OCI-LY3 (cell line): ENCODE measurements around the gene RTL10.

Source experiments
- H2AFZ ChIP-seq: fragments of 200-600, 300-600 bp; shearing (Covaris generic); 2 replicates; pipeline ENCODE4 v1.6.0; 2014; ENCODE audit warnings: antibody characterized with exemption, low read depth, low read length
- H3K27ac ChIP-seq: fragments of 200-600, 300-600 bp; sonication (generic); 2 replicates; pipeline ENCODE4 v1.5.1; 2014; ENCODE audit warnings: mild to moderate bottlenecking, low read length, moderate library complexity, mixed read lengths
- H3K27me3 ChIP-seq: fragments of 200-600, 300-600 bp; sonication (generic); 2 replicates; pipeline ENCODE4 v1.6.1; 2014; ENCODE audit warnings: low read depth, low read length, mixed read lengths
- H3K36me3 ChIP-seq: fragments of 200-600, 300-600 bp; sonication (generic); replicated peaks from 2 replicates; pipeline ENCODE3; 2014; ENCODE audit warnings: low read depth, low read length, mixed read lengths
- H3K4me1 ChIP-seq: fragments of 300-600, 200-600 bp; sonication (generic); 2 replicates; pipeline ENCODE4 v1.6.1; 2014; ENCODE audit warnings: low read length, mixed read lengths
- H3K4me2 ChIP-seq: fragments of 200-600, 300-600 bp; sonication (generic); 2 replicates; pipeline ENCODE4 v1.6.1; 2014; ENCODE audit warnings: low read length, mixed read lengths
- H3K4me3 ChIP-seq: fragments of 300-600, 200-600 bp; sonication (generic); 2 replicates; pipeline ENCODE4 v1.5.1; 2014; ENCODE audit warnings: antibody characterized with exemption, mild to moderate bottlenecking, low read length, moderate library complexity
- H3K79me2 ChIP-seq: fragments of 300-600, 200-600 bp; shearing (Covaris generic); 2 replicates; pipeline ENCODE4 v1.6.1; 2014; ENCODE audit warnings: mild to moderate bottlenecking, low read length, mixed read lengths
- H3K9ac ChIP-seq: fragments of 300-600, 200-600 bp; shearing (Covaris generic); 2 replicates; pipeline ENCODE4 v1.6.0; 2014; ENCODE audit warnings: mild to moderate bottlenecking, low read length, moderate library complexity
- H3K9me3 ChIP-seq: fragments of 200-600, 300-600 bp; shearing (Covaris generic); 2 replicates; pipeline ENCODE4 v1.6.1; 2014; ENCODE audit warnings: low read length, mixed read lengths; ENCODE audit not compliant: insufficient read depth
- H4K20me1 ChIP-seq: fragments of 200-600, 300-600 bp; sonication (generic); 2 replicates; pipeline ENCODE4 v1.6.1; 2016; ENCODE audit warnings: low read length, mixed read lengths; ENCODE audit not compliant: insufficient read depth
- CTCF ChIP-seq: fragments of 200-600, 300-600 bp; sonication (generic); IDR thresholded peaks from 2 replicates; pipeline ENCODE4 v1.5.1; 2014; ENCODE audit warnings: antibody characterized with exemption, low read length, low read depth
- EZH2phosphoT487 ChIP-seq: fragments of 200-600 bp; shearing (Covaris generic); IDR thresholded peaks from 2 replicates; pipeline ENCODE4 v1.6.1; 2018; ENCODE audit warnings: antibody characterized with exemption, mixed run types, low read depth

The RTL10 gene

DNA sequence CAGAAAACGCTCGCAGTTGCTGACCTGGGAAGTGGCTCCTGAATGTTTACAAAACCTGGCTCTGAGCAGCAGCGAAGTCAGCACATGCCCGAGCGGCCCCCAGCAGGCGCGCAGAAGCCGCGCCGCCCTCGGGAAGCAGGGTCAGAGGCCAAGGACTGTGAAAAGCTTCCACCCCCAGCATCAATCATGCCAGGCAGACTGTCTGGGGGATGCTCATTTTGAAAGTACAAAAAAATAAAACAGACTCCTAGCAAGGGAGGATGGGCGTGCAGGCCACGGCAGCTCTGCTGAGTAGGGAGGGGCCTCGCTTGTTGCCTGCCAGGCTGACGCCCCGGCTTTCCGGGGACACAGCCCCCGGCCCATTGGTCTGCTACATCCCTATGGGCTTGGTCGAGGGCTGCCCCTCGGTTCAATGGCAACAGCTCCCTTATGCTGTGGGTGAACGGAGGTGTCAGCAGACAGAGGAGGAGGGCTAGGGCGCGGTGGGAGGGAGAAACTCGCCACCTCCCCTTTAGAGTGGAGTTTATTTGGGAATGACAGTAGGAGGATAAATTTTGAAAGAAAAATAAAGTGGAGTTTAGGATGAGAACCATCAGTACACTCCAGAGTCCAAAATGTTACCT is 37.7 kb upstream of the RTL10 start:
- H3K4me2 ChIP-seq, result no peak overlapping the region
- no peaks in the 10 kb centered on the region for H4K20me1 ChIP-seq
- H3K27ac ChIP-seq, result no peak overlapping the region
- no peaks in the 10 kb centered on the region for H3K79me2 ChIP-seq
- TF ChIP-seq CTCF (no peak), EZH2phosphoT487 (no peak)
- H3K4me1 ChIP-seq, result peaks cover under 1% of the 10 kb centered on the region
- peaks cover 3% of the 10 kb centered on the region for H3K36me3 ChIP-seq
- no peaks in the 10 kb centered on the region for H3K27me3 ChIP-seq
- no peak overlapping the region for H2AFZ ChIP-seq
- H3K9ac ChIP-seq, result no peak overlapping the region
- no peak overlapping the region for H3K4me3 ChIP-seq
- peaks cover 6% of the 10 kb centered on the region; the same call in 1 of the 2 replicates for H3K9me3 ChIP-seq

- no peak overlapping the region for H3K9ac ChIP-seq
- TF ChIP-seq EZH2phosphoT487 (no peak), CTCF (no peak)
- H3K27ac ChIP-seq, result no peak overlapping the region
- H3K36me3 ChIP-seq, result peaks cover 3% of the 10 kb centered on the region
- H3K4me3 ChIP-seq, result no peak overlapping the region
- no peak overlapping the region for H2AFZ ChIP-seq
- H3K27me3 ChIP-seq, result no peaks in the 10 kb centered on the region
- peaks cover 9% of the 10 kb centered on the region for H3K4me1 ChIP-seq
- no peaks in the 10 kb centered on the region for H3K79me2 ChIP-seq
- peaks cover 6% of the 10 kb centered on the region; the same call in 1 of the 2 replicates for H3K9me3 ChIP-seq
- H4K20me1 ChIP-seq, result no peaks in the 10 kb centered on the region
- no peak overlapping the region for H3K4me2 ChIP-seq
Measured at GRCh38 chr22:19891317-19892256, 36.9 kb upstream of the RTL10 start.

GRCh38 chr22:19890502-19891316 is 36.0 kb upstream of the RTL10 start:
- no peaks in the 10 kb centered on the region for H3K79me2 ChIP-seq
- peaks cover 13% of the 10 kb centered on the region for H3K4me1 ChIP-seq
- H2AFZ ChIP-seq, result no peak overlapping the region
- H4K20me1 ChIP-seq, result no peaks in the 10 kb centered on the region
- peaks cover 6% of the 10 kb centered on the region; the same call in 1 of the 2 replicates for H3K9me3 ChIP-seq
- H3K27ac ChIP-seq, result no peak overlapping the region
- H3K4me3 ChIP-seq, result no peak overlapping the region
- H3K27me3 ChIP-seq, result no peaks in the 10 kb centered on the region
- no peak overlapping the region for H3K9ac ChIP-seq
- peaks cover 3% of the 10 kb centered on the region for H3K36me3 ChIP-seq
- TF ChIP-seq CTCF (no peak), EZH2phosphoT487 (no peak)
- no peak overlapping the region for H3K4me2 ChIP-seq

GRCh38 chr22:19889951-19890350 is 35.3 kb upstream of the RTL10 start:
- Histone ChIP-seq H3K27me3 (no peaks in the 10 kb centered on the region), H3K9me3 (peaks cover 6% of the 10 kb centered on the region; the same call in 1 of the 2 replicates), H3K27ac (no peak overlapping the region), H3K79me2 (no peaks in the 10 kb centered on the region), H3K36me3 (peaks cover 3% of the 10 kb centered on the region), H4K20me1 (no peaks in the 10 kb centered on the region), H3K9ac (no peak overlapping the region), H2AFZ (no peak overlapping the region), H3K4me1 (peaks cover 13% of the 10 kb centered on the region), H3K4me2 (no peak overlapping the region), H3K4me3 (no peak overlapping the region)
- TF ChIP-seq EZH2phosphoT487 (no peak), CTCF (no peak)
